Liver (tissue), 9 donors: ENCODE results near the gene PROCA1. TPM values are rescaled to one million over a fixed set of nuclear protein-coding genes. Genes with fewer than 3 reads are reported as not detected.

ENCODE experiments used
- DNase-seq: peaks from one replicate; pipeline ENCODE4 v3.0.0-alpha.2; 2017; ENCODE audit warnings: low spot score
- H3K27ac ChIP-seq, 2 donors: one replicate each; pipeline ENCODE4 v1.7.0; 2013; ENCODE audit warnings: inconsistent platforms in 2 of 2, low read length in 2 of 2, control low read depth in 1 of 2, low read depth in 1 of 2, mild to moderate bottlenecking in 1 of 2
- H3K27me3 ChIP-seq, 4 donors: one replicate each; pipeline versions ENCODE4 v1.6.1 to v1.7.0; 2013; ENCODE audit warnings: low read length in 3 of 4, inconsistent platforms in 1 of 4, mild to moderate bottlenecking in 1 of 4, moderate library complexity in 1 of 4; ENCODE audit not compliant: control insufficient read depth in 4 of 4, insufficient read depth in 4 of 4
- H3K36me3 ChIP-seq, 4 donors: one replicate each; pipeline versions ENCODE4 v1.6.1 to v1.7.0; 2013; ENCODE audit warnings: low read length in 3 of 4, mild to moderate bottlenecking in 3 of 4, low read depth in 1 of 4, moderate library complexity in 1 of 4; ENCODE audit not compliant: control insufficient read depth in 4 of 4, insufficient read depth in 3 of 4
- H3K4me1 ChIP-seq, 4 donors: one replicate each; pipeline versions ENCODE4 v1.6.1 to v1.7.0; 2013; ENCODE audit warnings: low read length in 3 of 4, mild to moderate bottlenecking in 3 of 4, moderate library complexity in 1 of 4; ENCODE audit not compliant: control insufficient read depth in 4 of 4, insufficient read depth in 4 of 4
- H3K4me3 ChIP-seq, 3 donors: one replicate each; pipeline versions ENCODE4 v1.6.1 to v1.7.0; 2013; ENCODE audit warnings: low read length in 3 of 3, control low read depth in 1 of 3, low read depth in 1 of 3, mild to moderate bottlenecking in 1 of 3
- H3K9ac ChIP-seq, 2 donors: one replicate each; pipeline ENCODE4 v1.7.0; 2013; ENCODE audit warnings: low read length in 2 of 2, mild to moderate bottlenecking in 2 of 2, moderate library complexity in 2 of 2, control low read depth in 1 of 2, low read depth in 1 of 2
- H3K9me3 ChIP-seq, 4 donors: one replicate each; pipeline versions ENCODE4 v1.6.1 to v1.7.0; 2013; ENCODE audit warnings: low read length in 3 of 4; ENCODE audit not compliant: control insufficient read depth in 4 of 4
- ATF3 ChIP-seq: IDR thresholded peaks from 2 replicates; pipeline ENCODE4 v1.6.1; 2016; ENCODE audit warnings: antibody characterized with exemption
- CTCF ChIP-seq: fragments of 150-350 bp; IDR thresholded peaks from 2 replicates; pipeline ENCODE4 v1.5.1; 2017; ENCODE audit warnings: improper control_type of control experiment, low read depth, low read length; ENCODE audit not compliant: missing input control
- EGR1 ChIP-seq, 2 donors: IDR thresholded peaks; 2 replicates each; pipeline ENCODE4 v1.6.1; 2016 to 2018; ENCODE audit warnings: antibody characterized with exemption in 2 of 2, low read depth in 2 of 2
- FOXA1 ChIP-seq: IDR thresholded peaks from 2 replicates; pipeline ENCODE4 v1.6.1; 2016; ENCODE audit warnings: antibody characterized with exemption
- FOXA2 ChIP-seq: IDR thresholded peaks from 2 replicates; pipeline ENCODE4 v1.6.1; 2016; ENCODE audit warnings: antibody characterized with exemption
- GABPA ChIP-seq, 2 donors: IDR thresholded peaks in 1 of 2; conservative IDR thresholded peaks in 1 of 2; 2 replicates each; pipeline ENCODE4 v1.6.1; 2016; ENCODE audit warnings: antibody characterized with exemption in 2 of 2, mild to moderate bottlenecking in 1 of 2, moderate library complexity in 1 of 2
- HNF4A ChIP-seq, 2 donors: conservative IDR thresholded peaks; 2 replicates each; pipeline ENCODE4 v1.6.1; 2016; ENCODE audit warnings: antibody characterized with exemption in 2 of 2, mild to moderate bottlenecking in 2 of 2
- HNF4G ChIP-seq: IDR thresholded peaks from 2 replicates; pipeline ENCODE4 v1.6.1; 2016; ENCODE audit warnings: antibody characterized with exemption
- JUND ChIP-seq, 2 donors: IDR thresholded peaks; 2 replicates each; pipeline ENCODE4 v1.6.1; 2016; ENCODE audit warnings: antibody characterized with exemption in 2 of 2
- NR2F2 ChIP-seq: IDR thresholded peaks from 2 replicates; pipeline ENCODE4 v1.6.1; 2016; ENCODE audit warnings: antibody characterized with exemption
- RAD21 ChIP-seq, 2 donors: IDR thresholded peaks; 2 replicates each; pipeline ENCODE4 v1.6.1; 2016; ENCODE audit warnings: antibody characterized with exemption in 2 of 2, mild to moderate bottlenecking in 2 of 2
- REST ChIP-seq: IDR thresholded peaks from 2 replicates; pipeline ENCODE4 v1.6.1; 2016; ENCODE audit warnings: antibody characterized with exemption, mild to moderate bottlenecking
- RXRA ChIP-seq, 2 donors: IDR thresholded peaks; 2 replicates each; pipeline ENCODE4 v1.6.1; 2017 to 2018; ENCODE audit warnings: antibody characterized with exemption in 2 of 2, mild to moderate bottlenecking in 1 of 2
- SP1 ChIP-seq: IDR thresholded peaks from 2 replicates; pipeline ENCODE4 v1.6.1; 2018; ENCODE audit warnings: antibody characterized with exemption, mild to moderate bottlenecking
- TAF1 ChIP-seq: conservative IDR thresholded peaks from 2 replicates; pipeline ENCODE4 v1.6.1; 2016; ENCODE audit warnings: antibody characterized with exemption, mild to moderate bottlenecking
- YY1 ChIP-seq: IDR thresholded peaks from 2 replicates; pipeline ENCODE4 v1.6.1; 2016; ENCODE audit warnings: antibody characterized with exemption, mild to moderate bottlenecking
- ZBTB33 ChIP-seq: IDR thresholded peaks from 2 replicates; pipeline ENCODE4 v1.6.1; 2016; ENCODE audit warnings: antibody characterized with exemption
- WGBS: extraction: QIAGEN DNeasy Blood & Tissue Kit; methylation state at CpG from one replicate; pipeline ENCODE4 v1.1.7; 2013; 5-methylcytosine and 5-hydroxymethylcytosine counted together
- polyA plus RNA-seq, 2 donors: library from polyadenylated mRNA; stranded (reverse) in 1 of 2; unstranded in 1 of 2; fragments of 200-250 nt in 1 of 2; fragments of >200 nt in 1 of 2; fragmentation: Nextera tagmentation in 1 of 2; extraction: Ambion mirVana in 1 of 2; gene quantifications; one replicate each; pipeline versions ENCODE4 v1.2.1 to v1.2.3, GENCODE V29; 2013 to 2015
- total RNA-seq, 2 donors: library from RNA; depleted of rRNA; stranded (reverse); fragments of >200 nt; gene quantifications; one replicate each; pipeline ENCODE4 v1.2.3, GENCODE V29; 2014
- TF ChIP-seq, protein P1 (sequence below): IDR thresholded peaks from 2 replicates; pipeline ENCODE4 v1.6.1; 2016; ENCODE audit warnings: antibody characterized with exemption
- donor health status: healthy.
- donor health status: healthy.
- donor health status: healthy.
- donor health status: healthy.
- donor health status: healthy.

Gene PROCA1
- total and polyA plus RNA-seq, 4 donors: 0.16 to 0.65 (median 0.35) TPM

GRCh38 chr17:28737770-28738679 lies 26.3 kb upstream of the PROCA1 start:
- DNase-seq: no peak
- Histone ChIP-seq H3K9ac (no peak overlapping the region), H3K27ac (no peak overlapping the region), H3K4me3 (no peak overlapping the region), H3K36me3 (no peaks in the 10 kb centered on the region), H3K9me3 (no peaks in the 10 kb centered on the region), H3K27me3 (no peaks in the 10 kb centered on the region), H3K4me1 (peaks cover under 1 to 2% (median 1%) of the 10 kb centered on the region in 4 donors)
- TF ChIP-seq, protein P1, sequence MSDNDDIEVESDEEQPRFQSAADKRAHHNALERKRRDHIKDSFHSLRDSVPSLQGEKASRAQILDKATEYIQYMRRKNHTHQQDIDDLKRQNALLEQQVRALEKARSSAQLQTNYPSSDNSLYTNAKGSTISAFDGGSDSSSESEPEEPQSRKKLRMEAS: no peak
- TF ChIP-seq FOXA2: no peak
- TF ChIP-seq ATF3: no peak
- TF ChIP-seq HNF4G: no peak
- no peak for TF ChIP-seq YY1
- no peak for TF ChIP-seq JUND (IDR thresholded peaks at IDR 0.05)
- TF ChIP-seq HNF4A (conservative IDR thresholded peaks at IDR 0.05): no peak
- no peak for TF ChIP-seq GABPA (IDR thresholded peaks at IDR 0.05 in 1 of 2, conservative IDR thresholded peaks at IDR 0.05 in 1 of 2)
- TF ChIP-seq RAD21 (IDR thresholded peaks at IDR 0.05): no peak
- TF ChIP-seq RXRA (IDR thresholded peaks at IDR 0.05): no peak
- no peak for TF ChIP-seq REST
- no peak for TF ChIP-seq NR2F2
- TF ChIP-seq SP1: no peak
- no peak for TF ChIP-seq FOXA1
- no peak for TF ChIP-seq EGR1 (IDR thresholded peaks at IDR 0.05; ENCODE audit: low read depth in 2 of 2)
- TF ChIP-seq TAF1: no peak
- no peak for TF ChIP-seq ZBTB33
- TF ChIP-seq CTCF: no peak
- WGBS: 90% methylated on average over 22 of the region's 22 CpGs
